HepG2 (cell line): ENCODE measurements around the gene MPG. TPM values are rescaled to one million over a fixed set of nuclear protein-coding genes. Genes with fewer than 3 reads are reported as not detected.
A peak's percentile ranks its signal among the peaks of the same experiment; 100 is the strongest.

Source experiments
- ATAC-seq: fragments of 200-7000 bp; cut with Tn5 transposase; 3 replicates; pipeline ENCODE4 v1.9.1; 2020; ENCODE audit warnings: mild to moderate bottlenecking, moderate library complexity
- BruUV-seq: library from RNA; stranded (reverse); fragments of 400-500 nt; replicated peaks from 2 replicates; lab custom pipeline; 2021; lab: Mats Ljungman, UMichigan
- CTCF ChIA-PET: fragments of 300-600 bp; formaldehyde crosslinking; extraction: SDS; loops from one replicate; lab custom pipeline; 2021; ENCODE audit warnings: low total read pairs, inconsistent platforms, low intra/inter-chr PET ratio; lab: Yijun Ruan, JAX
- POLR2A ChIA-PET: fragments of 350-600 bp; sonication (Branson Sonifier 250); formaldehyde crosslinking; loops from one replicate; lab custom pipeline; 2020; ENCODE audit warnings: antibody characterized with exemption, inconsistent platforms; lab: Yijun Ruan, JAX
- DNase-seq: peaks from one replicate; pipeline ENCODE4 v3.0.0-alpha.2; 2015; ENCODE audit warnings: low spot score
- FAIRE-seq: peaks from 3 replicates; lab custom pipeline; 2011; peaks lifted over from hg19 to GRCh38; lab: Jason Lieb, UNC
- H2AFZ ChIP-seq: one replicate; pipeline ENCODE4 v1.6.1; 2011; ENCODE audit warnings: low read length, inconsistent platforms
- H3K27ac ChIP-seq: fragments of 300-600 bp; 3 replicates; pipeline ENCODE4 v1.8.0; 2011; ENCODE audit warnings: mixed run types, mild to moderate bottlenecking, mixed read lengths, low read length, inconsistent platforms; ENCODE audit not compliant: insufficient read depth; ENCODE audit errors: extremely low read length
- H3K27me3 ChIP-seq, 2 experiments: fragments of 200-600 bp in 1 of 2; 2 replicates in 1 of 2; 3 replicates in 1 of 2; pipeline versions ENCODE4 v1.6.0 to v1.8.0; 2011; ENCODE audit warnings: low read length in 2 of 2, mild to moderate bottlenecking in 2 of 2, moderate library complexity in 2 of 2, inconsistent platforms in 1 of 2; ENCODE audit not compliant: insufficient read depth in 2 of 2, control insufficient read depth in 1 of 2
- H3K36me3 ChIP-seq, 2 experiments: fragments of 200-600 bp in 1 of 2; replicated peaks in 1 of 2; 2 replicates in 1 of 2; 3 replicates in 1 of 2; pipeline versions ENCODE4 v1.5.1 to v1.8.0; 2011; ENCODE audit warnings: low read length in 2 of 2, inconsistent platforms in 1 of 2; ENCODE audit not compliant: insufficient read depth in 2 of 2, control insufficient read depth in 1 of 2
- H3K4me1 ChIP-seq: 2 replicates; pipeline ENCODE4 v1.5.1; 2012; ENCODE audit warnings: low read length, inconsistent platforms; ENCODE audit not compliant: insufficient read depth
- H3K4me2 ChIP-seq: 2 replicates; pipeline ENCODE4 v1.6.0; 2011; ENCODE audit warnings: low read depth, low read length, inconsistent platforms
- H3K4me3 ChIP-seq, 3 experiments: fragments of 200-600 bp in 1 of 3; sonication (generic), shearing (Covaris generic) in 1 of 3; replicated peaks in 1 of 3; 2 replicates each; pipeline ENCODE4 v1.5.1; 2011 to 2016; ENCODE audit warnings: low read length in 3 of 3, inconsistent platforms in 2 of 3, low read depth in 2 of 3, mild to moderate bottlenecking in 2 of 3, control low read depth in 1 of 3, mixed read lengths in 1 of 3; ENCODE audit not compliant: insufficient read depth in 1 of 3
- H3K79me2 ChIP-seq: one replicate; pipeline ENCODE4 v1.6.1; 2011; ENCODE audit warnings: low read length, inconsistent platforms; ENCODE audit not compliant: insufficient read depth
- H3K9ac ChIP-seq: 2 replicates; pipeline ENCODE4 v1.6.0; 2011; ENCODE audit warnings: mild to moderate bottlenecking, low read depth, low read length, inconsistent platforms; ENCODE audit not compliant: insufficient read depth
- H3K9me3 ChIP-seq: 2 replicates; pipeline ENCODE4 v1.5.1; 2012; ENCODE audit warnings: mild to moderate bottlenecking, low read length
- H4K20me1 ChIP-seq: 2 replicates; pipeline ENCODE4 v1.6.0; 2011; ENCODE audit warnings: inconsistent platforms, mild to moderate bottlenecking, low read length, moderate library complexity; ENCODE audit not compliant: insufficient read depth
- HNF4A ChIP-seq: sonication (generic); formaldehyde crosslinking; IDR thresholded peaks from 2 replicates; pipeline ENCODE4 v1.4.0; 2020; ENCODE audit warnings: missing genetic modification reagents
- JARID2 ChIP-seq: sonication (generic); formaldehyde crosslinking; IDR thresholded peaks from 2 replicates; pipeline ENCODE4 v1.8.1; 2023; ENCODE audit warnings: missing genetic modification reagents, inconsistent platforms; ENCODE audit not compliant: insufficient replicate concordance
- KDM2A ChIP-seq: sonication (generic); formaldehyde crosslinking; IDR thresholded peaks from 2 replicates; pipeline ENCODE4 v1.4.0; 2020; ENCODE audit warnings: low read depth, missing genetic modification reagents, borderline replicate concordance
- TERF1 ChIP-seq: sonication (generic); formaldehyde crosslinking; IDR thresholded peaks from 2 replicates; pipeline ENCODE4 v1.8.0; 2022; ENCODE audit warnings: mild to moderate bottlenecking, missing genetic modification reagents, moderate library complexity
- ZFP36 ChIP-seq: fragments of 150-350 bp; IDR thresholded peaks from 2 replicates; pipeline ENCODE4 v1.6.1; 2018; ENCODE audit warnings: borderline replicate concordance, low read length, low read depth; ENCODE audit not compliant: partially characterized antibody
- ZNF263 ChIP-seq: sonication (generic); formaldehyde crosslinking; IDR thresholded peaks from 2 replicates; pipeline ENCODE4 v1.4.0; 2020; ENCODE audit warnings: missing genetic modification reagents
- ZNF333 ChIP-seq: sonication (generic); formaldehyde crosslinking; IDR thresholded peaks from 2 replicates; pipeline ENCODE4 v1.4.0; 2020; ENCODE audit warnings: mild to moderate bottlenecking, missing genetic modification reagents, borderline replicate concordance
- WGBS: methylation state at CpG from one replicate; pipeline ENCODE4 v1.1.6; 2017; ENCODE audit warnings: low lambda C conversion rate; 5-methylcytosine and 5-hydroxymethylcytosine counted together
- in situ Hi-C: cut with HindIII; loops from 2 replicates; pipeline ENCODE4 v1.10.0; 2017; ENCODE audit warnings: low pct_unique_long_range_greater_than_20kb; ENCODE audit not compliant: extremely low pct_ligation_motif_present
- intact Hi-C: fragments of 100-400 bp; cut with micrococcal nuclease; formaldehyde crosslinking; loops from one replicate; pipeline ENCODE4 v1.10.0; 2022; ENCODE audit not compliant: unreplicated experiment
- polyA plus RNA-seq, 8 experiments: library from polyadenylated mRNA; depleted of rRNA in 3 of 8; stranded (reverse) in 7 of 8; unstranded in 1 of 8; fragments of >200 nt; fragmentation: Illumina TruSeq in 4 of 8; extraction: Trizol in 4 of 8; gene quantifications; 2 replicates each; pipeline versions ENCODE4 v1.2.1 to v1.2.3, GENCODE V29; 2011 to 2016; ENCODE audit warnings: low read depth in 4 of 8, missing spikeins in 1 of 8, mixed read lengths in 1 of 8; ENCODE audit not compliant: insufficient read depth in 1 of 8
- total RNA-seq, 5 experiments: library from RNA; depleted of rRNA; stranded (reverse); fragments of >200 nt; fragmentation: Illumina TruSeq; extraction: Trizol; gene quantifications; 2 replicates each; pipeline ENCODE4 v1.2.3, GENCODE V29; 2016; ENCODE audit warnings: low read depth in 1 of 5
- TF ChIP-seq, protein P1 (sequence below), 2 experiments: fragments of 450-650 bp in 1 of 2; sonication (generic) in 1 of 2; formaldehyde crosslinking; IDR thresholded peaks; 2 replicates each; pipeline versions ENCODE4 v1.5.0 to v1.8.0; 2020 to 2022; ENCODE audit warnings: mild to moderate bottlenecking in 1 of 2, missing genetic modification reagents in 1 of 2

MPG gene
- total and polyA plus RNA-seq, 2 of the 13 experiments (the other 11 are each of a cell fraction or from before 2014, with no cell fraction given) = 59.1 to 62.5 TPM

- TF ChIP-seq ZFP36 (no peak), ZNF333 (CRISPR knock-in tag) (no peak), HNF4A (0 out of 2 replicates have a peak, but pooled peaks have one; percentile 16), TERF1 (CRISPR knock-in tag) (no peak), ZNF263 (peak; percentile 79)
- TF ChIP-seq, protein P1, sequence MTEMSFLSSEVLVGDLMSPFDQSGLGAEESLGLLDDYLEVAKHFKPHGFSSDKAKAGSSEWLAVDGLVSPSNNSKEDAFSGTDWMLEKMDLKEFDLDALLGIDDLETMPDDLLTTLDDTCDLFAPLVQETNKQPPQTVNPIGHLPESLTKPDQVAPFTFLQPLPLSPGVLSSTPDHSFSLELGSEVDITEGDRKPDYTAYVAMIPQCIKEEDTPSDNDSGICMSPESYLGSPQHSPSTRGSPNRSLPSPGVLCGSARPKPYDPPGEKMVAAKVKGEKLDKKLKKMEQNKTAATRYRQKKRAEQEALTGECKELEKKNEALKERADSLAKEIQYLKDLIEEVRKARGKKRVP (CRISPR knock-in tag; IDR thresholded peaks at IDR 0.05) = peak in 1 of 2 experiments; percentile 81; a peak in 2 of 4 replicates
These were observed 42.9 kb upstream of the MPG start (continued) for GRCh38 chr16:35011-35677.

DNA sequence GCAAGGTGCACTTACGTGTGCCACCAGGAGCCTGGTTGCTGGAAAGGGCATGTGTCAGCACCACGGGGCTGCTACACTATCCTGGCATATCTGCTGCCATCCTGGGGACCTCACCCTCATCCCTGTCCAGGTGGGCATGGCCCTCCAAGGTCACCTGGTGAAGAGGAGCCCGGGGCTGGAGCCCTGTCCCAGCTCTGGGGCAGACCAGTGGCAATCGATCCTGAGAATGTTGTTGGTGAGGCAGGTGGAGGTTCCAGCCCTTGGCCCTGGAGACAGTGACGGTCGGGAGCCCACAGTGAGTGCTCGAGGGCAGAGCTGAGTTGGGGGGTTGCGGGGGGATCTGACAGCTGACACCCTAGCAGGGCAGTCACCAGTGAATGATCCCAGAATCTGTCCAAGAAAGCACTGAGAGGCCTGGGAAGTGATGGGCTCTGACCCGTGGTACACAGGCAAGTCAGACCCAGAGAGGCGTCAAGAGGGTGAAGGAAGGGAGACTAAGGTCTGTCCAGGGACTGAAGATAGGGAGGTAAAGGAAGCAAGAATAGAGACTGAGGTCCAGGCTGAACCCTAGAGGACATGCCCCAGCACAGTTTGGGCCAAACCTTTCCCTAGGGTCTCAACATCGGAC is 42.2 kb upstream of the MPG start:
- no peak for DNase-seq
- ChIA-PET CTCF (no interaction called here), POLR2A (no interaction called here)
- H3K4me1 ChIP-seq = peaks cover 13% of the 10 kb centered on the region
- H2AFZ ChIP-seq = no peak overlapping the region
- TF ChIP-seq KDM2A (CRISPR knock-in tag) = 0 out of 2 replicates have a peak, but pooled peaks have one; percentile 0
- no peak for TF ChIP-seq JARID2 (CRISPR knock-in tag)
- WGBS = 84% methylated on average over 9 of the region's 11 CpGs
- no peak overlapping the region for H3K4me3 ChIP-seq
- H3K9me3 ChIP-seq = no peaks in the 10 kb centered on the region
- no peaks in the 10 kb centered on the region for H3K79me2 ChIP-seq
- H3K4me2 ChIP-seq = peak overlapping the region; percentile 36; the same call in 1 of the 2 replicates
- peak; percentile 8 for ATAC-seq
- no peaks in the 10 kb centered on the region for H3K27me3 ChIP-seq
- H3K36me3 ChIP-seq = no peaks in the 10 kb centered on the region
- no peak overlapping the region for H3K27ac ChIP-seq
- intact Hi-C loops = no loop called here
- no peak for FAIRE-seq
- no TSS peak for BruUV-seq
- no peak overlapping the region for H3K9ac ChIP-seq
- no peaks in the 10 kb centered on the region for H4K20me1 ChIP-seq
- in situ Hi-C loops = no loop called here
